Suppressor macrophage (primary cell): Measurements from ENCODE around the gene CLEC19A.

Source experiments
- DNase-seq, 4 experiments: peaks; one replicate each; pipeline ENCODE4 v3.0.0-alpha.2; 2020 to 2022

The CLEC19A gene

DNA sequence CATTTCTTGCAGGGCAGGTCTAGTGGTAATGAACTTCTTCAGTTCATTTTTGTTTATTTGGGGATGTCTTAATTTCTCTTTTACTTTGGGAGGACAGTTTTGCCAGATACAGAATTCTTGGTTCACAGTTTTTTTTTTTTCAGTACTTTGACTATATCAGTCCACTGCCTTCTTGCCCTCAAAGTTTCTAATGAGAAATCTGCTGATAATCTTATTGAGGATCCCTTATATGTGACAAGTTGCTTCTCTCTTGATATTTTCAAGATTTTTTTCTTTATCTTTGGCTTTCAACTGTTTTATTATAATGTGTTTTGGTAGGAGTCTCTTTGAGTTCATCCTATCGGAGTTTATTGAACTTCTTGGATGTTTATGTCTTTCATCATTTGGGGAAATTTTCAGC is 42.8 kb downstream of the CLEC19A start:
- DNase-seq = no peak

DNA sequence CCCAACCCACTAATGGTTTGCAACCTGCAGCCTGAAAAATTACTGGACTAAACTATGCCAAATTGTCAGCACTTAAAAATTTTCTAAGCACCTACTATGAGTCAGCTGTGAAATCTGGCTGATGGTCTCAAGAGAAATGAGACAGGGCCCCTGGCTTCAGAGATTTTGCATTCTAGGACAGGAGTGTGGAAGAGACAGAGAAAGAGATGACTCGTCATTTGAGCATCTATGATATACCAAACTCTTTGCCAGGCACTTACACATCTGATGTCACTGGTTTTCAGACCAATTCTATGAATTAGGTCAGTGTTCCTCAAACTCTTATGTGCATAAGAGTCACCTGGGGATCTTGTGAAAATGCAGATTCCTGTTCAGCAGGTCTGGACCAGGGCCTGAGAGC is 44.4 kb downstream of the CLEC19A start:
- no peak for DNase-seq

DNA sequence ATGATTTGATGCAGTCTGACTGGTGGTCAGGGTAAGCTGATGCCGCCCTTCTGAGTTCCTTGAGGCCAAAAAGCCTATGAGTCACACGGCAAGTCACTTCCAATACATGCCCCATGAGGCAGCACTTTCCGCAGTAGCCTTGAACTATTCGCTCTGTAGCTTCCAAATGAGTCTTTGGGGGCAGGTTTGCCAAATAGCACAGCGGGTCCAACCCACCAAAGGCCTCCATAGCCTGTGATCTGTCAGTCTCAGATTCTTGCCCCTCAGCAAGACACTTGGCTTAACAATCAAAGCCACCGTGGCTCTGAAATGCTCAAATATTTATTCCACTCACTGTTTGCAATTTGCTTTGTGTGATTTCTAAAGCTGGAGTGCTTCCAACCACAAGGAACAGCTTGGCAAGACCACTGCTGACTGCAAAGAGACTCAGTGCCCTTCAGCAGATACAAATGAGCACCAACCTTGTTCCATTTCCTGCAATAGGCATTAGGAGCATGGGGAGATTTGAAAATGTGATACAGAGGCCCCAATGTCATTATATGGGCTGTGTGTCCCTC is 45.4 kb downstream of the CLEC19A start:
- DNase-seq = no peak

DNA sequence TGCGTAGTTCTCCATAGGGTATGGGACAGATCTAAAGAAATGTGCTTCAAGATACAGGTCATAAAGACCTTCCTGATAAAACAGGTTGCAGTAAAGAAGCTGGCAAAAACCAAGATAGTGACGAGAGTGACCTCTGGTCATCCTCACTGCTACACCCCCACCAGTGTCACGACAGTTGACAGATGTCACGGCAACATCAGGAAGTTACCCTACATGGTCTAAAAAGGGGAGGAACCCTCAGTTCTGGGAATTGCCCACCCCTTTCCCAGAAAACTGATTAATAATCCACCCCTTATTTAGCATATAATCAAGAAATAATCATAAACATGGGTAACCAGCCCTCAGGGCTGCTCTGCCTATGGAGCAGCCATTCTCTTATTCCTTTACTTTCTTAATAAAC is 46.3 kb downstream of the CLEC19A start:
- no peak for DNase-seq

DNA sequence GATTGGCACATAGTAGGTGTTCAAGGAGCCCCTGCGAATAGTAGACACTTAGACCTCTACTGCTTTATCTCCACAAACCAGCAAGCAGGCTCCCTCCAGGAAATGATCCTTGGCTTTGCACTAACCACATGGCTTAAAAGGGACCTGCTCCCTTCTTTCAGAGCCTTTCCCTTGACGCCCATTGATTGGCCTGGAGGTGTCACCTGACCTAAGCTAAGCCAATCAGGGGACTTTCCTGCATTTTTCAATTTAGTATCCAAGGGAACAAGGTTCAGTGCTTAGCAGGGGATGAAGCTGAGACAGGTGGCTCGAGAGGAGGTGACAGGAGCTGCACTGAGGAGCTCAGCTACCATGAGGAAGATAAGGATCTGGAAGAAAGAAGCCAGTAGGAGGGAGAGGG is 52.8 kb downstream of the CLEC19A start:
- no peak for DNase-seq

DNA sequence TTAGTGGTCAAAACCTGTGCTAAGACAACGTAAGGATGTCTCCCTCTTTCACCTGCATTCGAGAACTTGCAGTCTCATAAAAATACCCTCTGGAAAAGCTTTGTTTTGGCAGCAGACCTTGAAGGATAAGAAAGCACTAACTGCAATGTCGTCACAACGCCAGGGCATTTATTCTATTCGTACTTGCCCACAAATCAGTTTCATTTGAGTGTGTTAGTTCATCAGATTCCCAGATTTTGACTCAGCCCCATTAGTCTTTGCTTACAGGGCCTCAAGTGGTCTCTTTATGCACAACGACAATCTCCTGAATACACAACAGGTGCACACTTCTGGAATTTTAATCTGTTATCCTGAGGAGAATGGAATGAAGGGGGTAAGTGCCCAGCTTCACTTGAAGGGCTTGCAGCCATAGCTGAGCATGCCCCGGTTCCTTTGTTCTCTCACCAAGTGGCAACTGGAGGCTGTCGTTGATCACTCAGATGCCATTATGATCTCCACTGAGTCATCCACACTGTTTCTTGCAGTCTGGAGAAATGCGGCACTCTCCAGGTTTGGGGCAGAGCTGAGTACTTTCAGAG is 58.8 kb downstream of the CLEC19A start:
- no peak for DNase-seq

DNA sequence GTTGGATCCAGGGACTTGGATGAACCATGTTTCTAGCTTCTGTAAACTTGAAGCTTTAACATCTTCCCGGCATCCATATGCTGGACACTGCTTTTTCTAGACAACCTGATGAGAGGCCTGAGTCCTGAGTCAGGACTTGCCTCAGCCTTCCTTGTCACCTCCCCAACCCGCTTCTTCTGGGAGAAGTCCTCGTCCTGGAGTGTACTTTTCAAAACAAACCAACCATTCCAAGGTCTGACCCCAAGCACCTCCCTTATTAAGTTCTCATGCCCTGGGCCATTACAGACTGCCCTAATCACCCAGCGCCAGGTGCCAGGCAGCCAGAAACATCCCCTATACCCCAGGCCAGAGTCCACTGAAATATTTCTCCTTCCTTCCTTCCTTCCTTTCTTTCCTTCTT is 59.4 kb downstream of the CLEC19A start:
- DNase-seq = no peak

DNA sequence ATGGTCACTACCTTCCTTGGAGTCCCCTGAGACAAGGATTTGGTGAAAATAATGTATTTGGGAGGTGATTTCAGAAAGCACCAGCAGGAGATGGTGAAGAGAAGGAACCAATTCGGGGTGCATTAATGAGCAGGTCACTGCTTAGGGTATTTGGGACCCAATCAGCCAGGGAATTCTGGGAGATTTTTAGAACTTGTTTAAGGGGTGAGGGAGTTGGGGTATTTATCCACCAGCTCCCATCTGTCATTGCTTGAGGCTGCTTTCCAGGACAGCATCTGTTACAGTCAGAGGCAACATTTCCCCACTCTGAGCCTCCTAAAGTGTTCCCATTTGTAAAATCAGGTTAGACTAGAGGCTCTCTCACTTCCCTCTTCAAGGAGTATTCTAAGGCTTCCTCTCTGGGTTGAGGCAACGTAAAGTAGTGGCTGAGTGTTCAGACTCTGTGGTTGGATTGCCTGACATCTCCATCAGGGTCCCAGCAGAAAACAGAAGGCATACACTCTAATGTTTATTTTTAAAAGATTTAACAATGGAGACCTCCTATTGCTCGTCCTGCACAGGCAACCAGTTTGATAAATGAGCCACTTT is 60.9 kb downstream of the CLEC19A start:
- DNase-seq = peak in 3 of 4 experiments; percentile 6 to 35 (median 13)

DNA sequence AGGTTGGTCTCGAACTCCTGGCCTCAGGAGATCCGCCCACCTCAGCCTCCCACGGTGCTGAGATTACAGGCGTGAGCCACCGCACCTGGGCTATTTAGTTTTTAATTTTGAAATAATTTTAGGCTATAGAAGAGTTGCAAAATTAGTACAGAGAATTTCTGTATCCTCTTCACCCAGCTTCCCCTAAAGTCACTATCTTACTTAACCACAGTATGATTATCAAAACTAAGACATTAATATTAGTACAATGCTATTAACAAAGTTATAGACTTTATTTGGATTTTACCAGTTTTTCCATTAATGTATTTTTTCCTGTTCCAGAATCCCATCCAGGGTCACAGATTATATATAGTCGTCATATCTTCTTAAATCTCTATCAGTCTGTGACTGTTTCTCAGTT is 62.6 kb downstream of the CLEC19A start:
- no peak for DNase-seq

DNA sequence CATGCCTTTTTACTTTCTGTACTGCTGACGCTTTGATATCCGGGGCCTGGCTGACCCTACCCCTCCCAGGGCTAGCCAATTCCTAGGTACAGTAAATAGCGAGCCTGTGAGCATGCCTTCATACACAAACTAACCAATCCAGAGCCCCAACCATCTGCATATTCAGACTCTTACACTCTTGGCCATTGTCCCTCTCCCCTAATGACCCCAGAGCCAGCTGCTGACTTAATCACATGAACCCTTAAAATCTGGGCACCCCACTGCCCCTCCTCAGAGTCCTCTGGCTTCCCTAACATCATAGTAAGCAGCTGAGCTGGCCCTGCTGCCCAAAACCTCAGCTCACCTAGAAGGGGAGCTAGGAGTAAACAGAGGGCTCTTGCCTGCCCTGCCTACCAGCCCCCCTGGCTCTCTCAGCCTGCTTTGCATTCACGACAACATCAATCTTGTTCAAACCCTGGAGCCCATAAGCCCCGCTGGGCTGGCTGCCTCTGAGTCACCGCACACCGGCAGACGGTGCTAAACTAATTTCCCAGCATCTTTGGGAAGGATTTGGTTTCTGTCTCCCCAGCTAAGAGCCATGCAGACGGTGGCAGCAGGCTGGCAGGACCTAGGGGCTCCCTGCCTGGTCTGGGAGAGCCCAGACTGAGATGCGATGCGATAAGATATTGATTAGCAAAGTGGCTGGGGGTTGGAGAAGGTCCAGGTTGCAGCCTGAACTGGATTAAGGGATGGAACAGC is 63.2 kb downstream of the CLEC19A start:
- no peak for DNase-seq

DNA sequence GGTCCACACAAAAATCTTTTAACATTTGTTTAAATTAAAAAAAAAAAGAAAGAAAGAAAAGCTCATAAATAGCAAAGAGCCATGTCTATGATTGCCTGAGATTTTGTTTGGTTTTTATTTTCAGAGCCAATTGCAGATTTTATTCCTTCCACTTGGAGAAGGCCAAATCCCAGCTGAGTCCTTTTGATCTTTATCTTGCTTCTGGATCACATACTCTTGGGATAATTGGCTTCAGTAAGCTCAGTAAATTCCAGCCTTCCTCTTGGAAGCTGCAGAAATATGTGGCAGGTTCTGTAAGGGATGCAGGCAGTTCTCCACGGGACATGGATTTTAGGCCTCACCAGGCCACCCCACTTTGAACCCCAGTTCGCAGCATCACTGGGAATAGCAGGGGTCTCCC is 68.8 kb downstream of the CLEC19A start:
- DNase-seq = no peak

DNA sequence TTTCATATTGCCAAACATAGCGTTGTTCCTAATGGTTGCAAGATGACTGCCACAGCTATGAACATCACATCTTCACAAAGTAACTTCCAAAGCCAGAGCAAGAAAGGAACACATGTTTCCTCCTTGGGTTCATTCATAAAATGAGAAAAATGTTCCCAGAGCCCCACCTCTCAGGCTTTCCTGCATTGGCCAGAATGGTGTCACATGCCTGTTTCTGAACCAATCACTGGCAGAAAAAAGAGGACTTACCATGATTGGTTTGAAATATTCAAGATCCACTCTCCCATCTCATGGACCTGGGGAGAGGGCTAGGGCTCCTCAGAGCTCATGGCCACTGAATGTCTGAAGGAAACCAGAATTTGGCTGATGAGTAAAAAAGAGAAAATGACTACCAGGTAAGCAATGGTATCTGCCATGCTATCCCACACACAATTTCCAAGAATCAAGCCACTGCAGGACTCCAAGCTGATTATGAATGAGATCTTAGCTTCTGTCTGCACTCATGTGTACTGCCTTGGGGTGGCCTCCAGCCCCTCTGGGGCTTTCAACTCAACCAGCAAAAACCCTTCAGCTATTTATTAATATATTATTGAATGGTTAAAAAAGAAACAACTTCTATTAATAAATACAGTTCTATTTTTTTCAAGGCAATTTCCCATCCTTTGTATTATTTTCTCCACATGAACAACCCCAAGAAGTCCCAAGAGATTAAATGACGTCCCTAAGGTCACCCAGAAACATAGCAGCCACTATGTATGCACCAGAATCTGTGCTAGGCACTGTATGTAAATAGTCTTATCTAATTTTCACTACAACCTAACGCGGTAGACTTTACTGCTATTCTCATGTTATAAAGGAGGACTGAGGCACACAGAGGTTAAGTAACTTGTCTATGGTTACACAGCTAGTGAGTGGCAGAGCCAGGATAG is 70.8 kb downstream of the CLEC19A start:
- DNase-seq = no peak

DNA sequence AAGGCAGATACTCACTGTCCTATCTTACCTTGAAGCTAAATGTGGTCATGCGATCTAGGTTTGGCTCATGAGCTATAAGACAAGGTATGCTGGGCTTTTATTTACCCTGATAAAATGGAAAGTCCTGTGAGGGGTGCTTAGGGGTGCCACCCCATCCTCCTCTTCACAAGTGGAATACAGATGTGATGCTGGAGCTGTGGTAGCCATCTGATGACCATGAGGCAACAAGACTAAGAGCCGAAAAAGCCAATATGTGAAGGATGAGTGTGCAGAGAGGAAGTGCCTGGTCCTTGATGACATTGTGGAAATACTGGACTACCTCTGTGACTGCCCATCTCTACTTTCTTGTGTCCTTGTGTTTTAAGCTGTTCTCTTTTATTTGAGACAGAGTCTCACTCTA is 74.0 kb downstream of the CLEC19A start:
- DNase-seq = no peak
